Breast epithelium (tissue), 4 donors: ENCODE data around the gene ETS1. TPM values are rescaled to one million over a fixed set of nuclear protein-coding genes. Genes with fewer than 3 reads are reported as not detected.

Source experiments
- DNase-seq, 2 donors: peaks; one replicate each; pipeline ENCODE4 v3.0.0-alpha.2; 2019; ENCODE audit warnings: low spot score in 2 of 2
- H3K27ac ChIP-seq, 2 donors: fragments of 200-600 bp; sonication (generic) in 1 of 2; one replicate each; pipeline ENCODE4 v1.5.1; 2016 to 2019; ENCODE audit warnings: mild to moderate bottlenecking in 1 of 2
- H3K27me3 ChIP-seq, 2 donors: fragments of 200-600 bp; sonication (generic) in 1 of 2; one replicate each; pipeline versions ENCODE4 v1.5.1 to v1.6.0; 2017 to 2019; ENCODE audit warnings: control low read depth in 1 of 2, mild to moderate bottlenecking in 1 of 2
- H3K36me3 ChIP-seq: fragments of 200-600 bp; one replicate; pipeline ENCODE4 v1.5.1; 2019
- H3K4me1 ChIP-seq, 2 donors: fragments of 200-600 bp; sonication (generic); one replicate each; pipeline ENCODE4 v1.5.1; 2016 to 2019; ENCODE audit warnings: control low read depth in 1 of 2
- H3K4me3 ChIP-seq, 3 donors: fragments of 200-600 bp; sonication (generic); 1 replicate in 2 of 3; 2 replicates in 1 of 3; pipeline ENCODE4 v1.5.1; 2016 to 2019; ENCODE audit warnings: mild to moderate bottlenecking in 3 of 3, moderate library complexity in 2 of 3
- H3K9me3 ChIP-seq, 2 donors: fragments of 200-600 bp; sonication (generic) in 1 of 2; one replicate each; pipeline ENCODE4 v1.5.1; 2016 to 2019; ENCODE audit warnings: control low read depth in 1 of 2
- POLR2A ChIP-seq: fragments of 450-650 bp; IDR thresholded peaks from one replicate; pipeline ENCODE4 v1.6.1; 2016; ENCODE audit warnings: antibody characterized with exemption, mild to moderate bottlenecking, moderate library complexity
- POLR2AphosphoS5 ChIP-seq, 3 donors: sonication (generic); formaldehyde crosslinking; IDR thresholded peaks; one replicate each; pipeline ENCODE4 v1.6.1; 2017; ENCODE audit warnings: antibody characterized with exemption in 3 of 3
- intact Hi-C: fragments of 100-400 bp; cut with DNase I; formaldehyde crosslinking; loops from one replicate; pipeline ENCODE4 v1.15.1; 2023; ENCODE audit warnings: low total_unique reads
- total RNA-seq, 3 donors: library from RNA; depleted of rRNA; stranded (reverse); fragments of >200 nt; gene quantifications; one replicate each; pipeline ENCODE4 v1.1.0, GENCODE V29; 2016
- TF ChIP-seq, protein P1 (sequence below), 3 donors: fragments of 450-650 bp; IDR thresholded peaks; one replicate each; pipeline ENCODE4 v1.5.1; 2016 to 2017; ENCODE audit warnings: antibody characterized with exemption in 3 of 3, mild to moderate bottlenecking in 3 of 3, moderate library complexity in 3 of 3

ETS1 gene
- total RNA-seq, 3 donors from 2014 or later = 65.6 to 92.1 (median 73.2) TPM

DNA sequence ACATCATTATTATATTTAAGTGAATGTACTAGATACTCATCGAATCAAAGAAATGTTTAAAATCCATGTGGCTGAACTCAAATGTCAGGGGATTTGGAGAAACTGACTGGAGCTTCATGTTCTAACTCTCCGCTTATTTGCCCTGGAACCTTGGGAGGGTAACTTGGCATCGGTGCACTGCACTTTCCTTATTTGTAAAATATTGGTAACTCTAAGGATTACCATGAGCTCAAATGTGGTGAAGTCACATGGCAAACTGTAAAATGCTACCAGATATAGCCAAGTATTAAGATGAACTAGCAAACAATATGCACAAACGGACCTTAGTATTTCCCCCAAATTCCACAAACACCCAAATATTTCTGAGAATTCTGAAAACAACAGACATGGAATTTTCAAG is 75.6 kb downstream of the ETS1 start:
- intact Hi-C loops = no loop called here
- Histone ChIP-seq H3K9me3 (no peaks in the 10 kb centered on the region), H3K4me3 (no peak overlapping the region), H3K4me1 (peaks cover 0 to 7% of the 10 kb centered on the region in 2 donors), H3K27ac (no peak overlapping the region), H3K27me3 (no peaks in the 10 kb centered on the region), H3K36me3 (no peaks in the 10 kb centered on the region)
- no peak for DNase-seq
- TF ChIP-seq, protein P1, sequence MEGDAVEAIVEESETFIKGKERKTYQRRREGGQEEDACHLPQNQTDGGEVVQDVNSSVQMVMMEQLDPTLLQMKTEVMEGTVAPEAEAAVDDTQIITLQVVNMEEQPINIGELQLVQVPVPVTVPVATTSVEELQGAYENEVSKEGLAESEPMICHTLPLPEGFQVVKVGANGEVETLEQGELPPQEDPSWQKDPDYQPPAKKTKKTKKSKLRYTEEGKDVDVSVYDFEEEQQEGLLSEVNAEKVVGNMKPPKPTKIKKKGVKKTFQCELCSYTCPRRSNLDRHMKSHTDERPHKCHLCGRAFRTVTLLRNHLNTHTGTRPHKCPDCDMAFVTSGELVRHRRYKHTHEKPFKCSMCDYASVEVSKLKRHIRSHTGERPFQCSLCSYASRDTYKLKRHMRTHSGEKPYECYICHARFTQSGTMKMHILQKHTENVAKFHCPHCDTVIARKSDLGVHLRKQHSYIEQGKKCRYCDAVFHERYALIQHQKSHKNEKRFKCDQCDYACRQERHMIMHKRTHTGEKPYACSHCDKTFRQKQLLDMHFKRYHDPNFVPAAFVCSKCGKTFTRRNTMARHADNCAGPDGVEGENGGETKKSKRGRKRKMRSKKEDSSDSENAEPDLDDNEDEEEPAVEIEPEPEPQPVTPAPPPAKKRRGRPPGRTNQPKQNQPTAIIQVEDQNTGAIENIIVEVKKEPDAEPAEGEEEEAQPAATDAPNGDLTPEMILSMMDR (IDR thresholded peaks at IDR 0.05) = no peak
- TF ChIP-seq POLR2A (no peak), POLR2AphosphoS5 (IDR thresholded peaks at IDR 0.05) (no peak)

DNA sequence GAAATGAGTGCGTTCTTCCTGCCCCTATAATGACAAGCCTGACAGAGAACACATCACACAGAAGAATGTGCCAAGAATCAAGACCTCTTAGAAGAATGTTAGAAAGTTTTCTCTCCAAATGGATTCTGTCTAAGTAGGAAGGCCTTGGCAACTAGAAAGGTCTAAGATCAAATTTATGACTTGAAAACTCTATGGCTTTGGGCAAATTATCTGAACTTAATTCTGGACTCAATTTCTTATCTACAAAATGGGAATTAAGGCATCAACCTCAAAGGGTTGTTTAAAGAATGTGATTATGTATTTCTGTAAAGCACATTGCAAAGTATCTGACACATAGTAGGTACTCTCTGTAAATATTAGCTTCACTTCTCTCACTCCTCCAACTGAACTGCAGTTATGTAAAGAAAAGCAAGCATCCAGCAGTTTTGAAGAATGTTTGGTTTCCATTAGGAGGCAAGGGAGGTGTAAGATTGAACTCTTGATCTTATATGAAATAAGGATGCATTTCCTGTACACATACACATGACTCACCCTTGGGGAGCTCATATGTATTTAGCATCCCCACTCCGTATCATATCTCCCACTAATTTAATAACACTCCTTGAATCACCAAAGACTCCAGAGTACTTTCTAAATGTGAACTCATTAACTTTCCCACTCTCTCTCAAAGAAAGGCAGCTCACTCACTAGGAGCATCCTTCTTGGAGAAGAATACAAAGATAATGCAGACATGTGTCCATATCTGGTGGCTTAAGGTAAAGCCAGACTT is 77.6 kb downstream of the ETS1 start:
- H3K4me3 ChIP-seq = no peak overlapping the region
- H3K27me3 ChIP-seq = no peaks in the 10 kb centered on the region
- intact Hi-C loops = no loop called here
- peaks cover 0 to 7% of the 10 kb centered on the region in 2 donors for H3K4me1 ChIP-seq
- no peak for DNase-seq
- TF ChIP-seq POLR2AphosphoS5 (IDR thresholded peaks at IDR 0.05) = no peak
- H3K27ac ChIP-seq = no peak overlapping the region
- no peaks in the 10 kb centered on the region for H3K36me3 ChIP-seq
- H3K9me3 ChIP-seq = no peaks in the 10 kb centered on the region

DNA sequence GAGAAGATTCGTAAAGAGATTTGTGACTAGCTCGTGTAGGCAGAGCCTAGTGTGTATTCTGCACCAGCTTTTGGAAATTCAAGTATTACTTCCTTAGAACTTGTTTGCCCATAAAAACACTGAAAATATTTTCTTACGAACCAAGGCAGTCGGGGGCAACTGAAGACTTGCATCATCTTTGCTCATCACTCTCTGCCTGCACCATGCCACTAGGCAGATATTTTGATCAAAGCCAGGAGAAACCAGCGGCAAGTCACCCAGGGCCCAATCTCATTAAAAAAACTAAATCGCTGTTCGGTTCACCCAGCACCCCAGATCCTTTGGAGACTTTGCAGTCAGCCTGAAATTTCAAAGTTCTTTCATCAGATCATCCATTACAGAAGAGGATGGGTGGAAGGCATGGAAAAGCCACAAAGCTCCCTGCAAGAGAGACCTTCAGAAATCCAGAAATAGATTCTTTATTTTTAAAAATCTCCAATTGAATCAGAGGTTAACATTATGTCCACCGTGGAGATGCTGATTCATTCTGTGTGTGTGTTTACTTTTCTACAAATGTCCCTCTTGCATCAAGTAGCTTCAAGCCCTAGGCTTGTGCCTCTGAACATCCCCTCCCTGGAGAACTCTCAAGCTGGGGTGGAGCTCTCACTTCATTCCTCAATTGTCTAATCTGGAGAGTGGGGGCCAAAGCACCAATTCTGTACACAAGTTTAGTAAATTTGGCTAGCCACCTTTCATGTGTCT is 78.4 kb downstream of the ETS1 start:
- no peaks in the 10 kb centered on the region for H3K9me3 ChIP-seq
- TF ChIP-seq POLR2AphosphoS5 (IDR thresholded peaks at IDR 0.05) = no peak
- TF ChIP-seq POLR2A = no peak
- TF ChIP-seq, protein P1 (IDR thresholded peaks at IDR 0.05) = no peak
- no peaks in the 10 kb centered on the region for H3K27me3 ChIP-seq
- no peak for DNase-seq
- no peak overlapping the region for H3K4me3 ChIP-seq
- intact Hi-C loops = no loop called here
- H3K4me1 ChIP-seq = peaks cover 0 to 7% of the 10 kb centered on the region in 2 donors
- H3K27ac ChIP-seq = peak overlapping the region; percentile 76 to 85
- no peaks in the 10 kb centered on the region for H3K36me3 ChIP-seq

DNA sequence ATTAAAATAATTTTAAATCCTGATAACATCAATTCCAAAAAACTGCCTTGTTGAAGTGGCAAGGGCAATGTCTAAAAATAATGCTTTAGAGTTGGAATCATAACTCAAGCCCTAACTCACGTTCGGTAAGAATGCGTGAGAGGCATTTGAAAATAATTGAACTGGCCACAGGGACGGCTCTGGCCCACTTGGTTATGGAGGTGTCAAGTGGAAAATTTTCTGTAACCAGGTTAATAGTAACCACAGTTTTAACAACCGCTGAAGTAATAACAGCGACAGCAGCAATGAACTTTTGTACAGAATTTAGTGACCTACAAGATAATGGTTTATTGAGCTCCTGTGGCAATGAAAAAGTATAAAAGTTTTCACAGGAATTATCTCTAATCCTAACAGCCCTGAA is 79.4 kb downstream of the ETS1 start:
- DNase-seq = no peak
- intact Hi-C loops = no loop called here
- Histone ChIP-seq H3K4me3 (peak overlapping the region in 1 of 3 donors; percentile 34), H3K9me3 (no peaks in the 10 kb centered on the region), H3K27me3 (no peaks in the 10 kb centered on the region), H3K36me3 (no peaks in the 10 kb centered on the region), H3K4me1 (peaks cover 0 to 10% of the 10 kb centered on the region in 2 donors), H3K27ac (peak overlapping the region; percentile 76 to 85)
- TF ChIP-seq POLR2AphosphoS5 (IDR thresholded peaks at IDR 0.05) = no peak
- no peak for TF ChIP-seq POLR2A
- TF ChIP-seq, protein P1 (IDR thresholded peaks at IDR 0.05) = no peak

DNA sequence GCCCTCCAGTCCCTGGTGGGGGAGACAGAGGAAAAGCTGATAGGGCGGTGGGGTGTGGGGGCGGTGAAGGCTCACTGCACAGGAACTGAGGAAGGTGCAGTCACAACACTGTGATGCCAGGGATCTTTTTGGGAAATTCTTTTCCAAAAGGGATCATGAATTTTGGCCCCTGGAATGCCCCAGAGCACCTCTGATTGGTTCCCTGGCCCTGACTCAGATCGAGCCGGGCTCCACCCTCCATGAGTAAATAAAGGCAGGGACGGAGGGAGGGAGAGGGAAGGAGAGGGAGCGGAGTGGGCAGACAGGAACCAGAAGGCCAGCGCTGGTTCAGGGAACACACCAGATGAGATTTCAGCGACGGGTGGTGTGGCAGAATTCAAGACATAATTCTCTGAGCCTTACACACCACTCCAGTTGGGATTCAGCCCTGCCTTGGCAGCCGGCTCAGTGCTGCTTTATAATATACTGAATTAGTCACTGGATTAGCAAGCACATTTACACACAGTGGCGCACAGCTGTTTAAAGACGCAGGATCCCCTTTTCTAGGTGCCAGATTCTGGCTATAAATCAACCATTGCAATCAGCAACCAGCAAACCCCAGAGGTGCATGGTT is 80.3 kb downstream of the ETS1 start:
- intact Hi-C loops = no loop called here
- Histone ChIP-seq H3K9me3 (no peaks in the 10 kb centered on the region), H3K4me1 (peaks cover 1 to 15% of the 10 kb centered on the region in 2 donors), H3K36me3 (no peaks in the 10 kb centered on the region), H3K27me3 (no peaks in the 10 kb centered on the region), H3K4me3 (peak overlapping the region; percentile 12 to 34 (median 17)), H3K27ac (peak overlapping the region; percentile 76 to 85)
- peak in 1 of 2 donors; percentile 59 for DNase-seq
- TF ChIP-seq, protein P1 (IDR thresholded peaks at IDR 0.05) = no peak
- TF ChIP-seq POLR2AphosphoS5 (IDR thresholded peaks at IDR 0.05) = peak in 2 of 3 donors; percentile 28 to 44
- no peak for TF ChIP-seq POLR2A
